Keratinocyte (primary cell): ENCODE data around the gene EME1. TPM values are rescaled to one million over a fixed set of nuclear protein-coding genes. Genes with fewer than 3 reads are reported as not detected.

Source experiments
- DNase-seq: peaks from one replicate; pipeline ENCODE4 v3.0.0-alpha.2; 2011; ENCODE audit warnings: low read depth, missing footprints, low spot score
- FAIRE-seq: peaks from 2 replicates; lab custom pipeline; 2011; peaks lifted over from hg19 to GRCh38; lab: Jason Lieb, UNC
- H2AFZ ChIP-seq: 2 replicates; pipeline ENCODE4 v1.6.0; 2012; ENCODE audit warnings: low read length, control low read depth, inconsistent platforms; ENCODE audit not compliant: control insufficient read depth
- H3K27ac ChIP-seq: 2 replicates; pipeline ENCODE4 v1.5.1; 2011; ENCODE audit warnings: low read length; ENCODE audit not compliant: control insufficient read depth, insufficient read depth
- H3K27me3 ChIP-seq: 3 replicates; pipeline ENCODE4 v1.6.0; 2011; ENCODE audit warnings: low read length; ENCODE audit not compliant: control insufficient read depth, insufficient read depth; ENCODE audit errors: extremely low read depth
- H3K36me3 ChIP-seq, 2 experiments: 2 replicates in 1 of 2; 3 replicates in 1 of 2; pipeline ENCODE4 v1.5.1; 2011; ENCODE audit warnings: low read length in 2 of 2, mild to moderate bottlenecking in 1 of 2; ENCODE audit not compliant: control insufficient read depth in 2 of 2, insufficient read depth in 2 of 2; ENCODE audit errors: extremely low read depth in 1 of 2
- H3K4me1 ChIP-seq: 3 replicates; pipeline ENCODE4 v1.5.1; 2011; ENCODE audit warnings: low read length; ENCODE audit not compliant: control insufficient read depth, insufficient read depth; ENCODE audit errors: extremely low read depth
- H3K4me2 ChIP-seq: 3 replicates; pipeline ENCODE4 v1.6.0; 2011; ENCODE audit warnings: low read depth, low read length; ENCODE audit not compliant: control insufficient read depth, insufficient read depth; ENCODE audit errors: extremely low read depth
- H3K4me3 ChIP-seq, 3 experiments: fragments of 200-600 bp in 1 of 3; sonication (generic) in 1 of 3; 2 replicates in 2 of 3; 3 replicates in 1 of 3; pipeline ENCODE4 v1.5.1; 2011 to 2016; ENCODE audit warnings: low read length in 3 of 3, mild to moderate bottlenecking in 3 of 3, control low read depth in 2 of 3, inconsistent platforms in 1 of 3, low read depth in 1 of 3, mixed read lengths in 1 of 3, mixed run types in 1 of 3, moderate library complexity in 1 of 3; ENCODE audit not compliant: control insufficient read depth in 2 of 3, insufficient read depth in 2 of 3; ENCODE audit errors: extremely low read depth in 1 of 3
- H3K79me2 ChIP-seq: 2 replicates; pipeline ENCODE4 v1.6.0; 2012; ENCODE audit warnings: low read length; ENCODE audit not compliant: control insufficient read depth, insufficient read depth
- H3K9ac ChIP-seq: 3 replicates; pipeline ENCODE4 v1.6.0; 2011; ENCODE audit warnings: low read length; ENCODE audit not compliant: control insufficient read depth, insufficient read depth; ENCODE audit errors: extremely low read depth
- H3K9me1 ChIP-seq: 3 replicates; pipeline ENCODE4 v1.6.0; 2011; ENCODE audit warnings: low read length; ENCODE audit not compliant: control insufficient read depth, insufficient read depth; ENCODE audit errors: extremely low read depth
- H3K9me3 ChIP-seq: 2 replicates; pipeline ENCODE4 v1.5.1; 2012; ENCODE audit warnings: low read depth, low read length; ENCODE audit not compliant: control insufficient read depth
- H4K20me1 ChIP-seq: 3 replicates; pipeline ENCODE4 v1.6.0; 2011; ENCODE audit warnings: low read length; ENCODE audit not compliant: control insufficient read depth, insufficient read depth; ENCODE audit errors: extremely low read depth
- CTCF ChIP-seq, 3 experiments: IDR thresholded peaks in 1 of 3; conservative IDR thresholded peaks in 1 of 3; optimal IDR thresholded peaks in 1 of 3; 2 replicates in 2 of 3; 3 replicates in 1 of 3; pipeline versions ENCODE3 to v1.5.1; 2011; ENCODE audit warnings: low read length in 3 of 3, mild to moderate bottlenecking in 3 of 3, moderate library complexity in 2 of 3, control low read depth in 1 of 3, inconsistent platforms in 1 of 3; ENCODE audit not compliant: insufficient read depth in 2 of 3; ENCODE audit errors: extremely low read depth in 1 of 3
- EZH2 ChIP-seq: IDR thresholded peaks from one replicate; pipeline ENCODE4 v1.6.1; 2012; ENCODE audit warnings: inconsistent platforms, mild to moderate bottlenecking, low read length, moderate library complexity
- dilution Hi-C: fragments of 300-500 bp; cut with MboI; formaldehyde crosslinking; loops from one replicate; pipeline ENCODE4 v1.7.0; 2020; ENCODE audit warnings: low sequenced_read_pairs; ENCODE audit not compliant: extremely low pct_ligation_motif_present
- polyA plus RNA-seq, 5 experiments: library from polyadenylated mRNA; depleted of rRNA in 3 of 5; stranded (reverse) in 3 of 5; stranded (forward) in 1 of 5; unstranded in 1 of 5; fragments of >200 nt; gene quantifications; 1 replicate in 1 of 5; 2 replicates in 3 of 5; 3 replicates in 1 of 5; pipeline versions ENCODE4 v1.2.1 to v1.2.3, GENCODE V29; 2011 to 2012; ENCODE audit warnings: missing spikeins in 2 of 5, low read depth in 1 of 5, low replicate concordance in 1 of 5

EME1 gene
- polyA plus RNA-seq, 1 donor (not counting 4 experiments of a cell fraction or from before 2014, with no cell fraction given) = 4.7 TPM

GRCh38 chr17:50424246-50424995, 51.4 kb downstream of the EME1 start:
- DNase-seq (no peak), FAIRE-seq (no peak)
- H3K27ac ChIP-seq = peak overlapping the region; percentile 21
- no peaks in the 10 kb centered on the region for H3K9me3 ChIP-seq
- H4K20me1 ChIP-seq = no peaks in the 10 kb centered on the region
- no peak for TF ChIP-seq CTCF (optimal IDR thresholded peaks at IDR 0.05 in 1 of 3, IDR thresholded peaks at IDR 0.05 in 1 of 3, conservative IDR thresholded peaks at IDR 0.05 in 1 of 3; ENCODE audit: extremely low read depth in 1 of 3, insufficient read depth in 2 of 3, low read length in 3 of 3)
- TF ChIP-seq EZH2 = no peak
- H2AFZ ChIP-seq = no peak overlapping the region
- peaks cover 17% of the 10 kb centered on the region for H3K79me2 ChIP-seq
- no peaks in the 10 kb centered on the region for H3K27me3 ChIP-seq
- H3K36me3 ChIP-seq = no peaks in the 10 kb centered on the region
- H3K4me3 ChIP-seq = no peak overlapping the region
- dilution Hi-C loops = no loop called here
- H3K9me1 ChIP-seq = no peaks in the 10 kb centered on the region
- H3K4me1 ChIP-seq = peaks cover 61% of the 10 kb centered on the region
- peak overlapping the region; percentile 57 for H3K4me2 ChIP-seq
- H3K9ac ChIP-seq = no peak overlapping the region

- dilution Hi-C loops = no loop called here
- H3K9me1 ChIP-seq = no peaks in the 10 kb centered on the region
- no peaks in the 10 kb centered on the region for H3K9me3 ChIP-seq
- peak overlapping the region; percentile 83 for H3K4me2 ChIP-seq
- H3K4me1 ChIP-seq = peaks cover 69% of the 10 kb centered on the region
- no peak for DNase-seq
- no peaks in the 10 kb centered on the region for H4K20me1 ChIP-seq
- no peak for FAIRE-seq
- TF ChIP-seq EZH2 = no peak
- H3K27me3 ChIP-seq = no peaks in the 10 kb centered on the region
- H2AFZ ChIP-seq = no peak overlapping the region
- H3K79me2 ChIP-seq = peaks cover 21% of the 10 kb centered on the region
- H3K4me3 ChIP-seq = peak overlapping the region in 2 of 3 experiments; percentile 64 to 67
- H3K36me3 ChIP-seq = no peaks in the 10 kb centered on the region
- no peak overlapping the region for H3K27ac ChIP-seq
- peak overlapping the region; percentile 54 for H3K9ac ChIP-seq
Measured at GRCh38 chr17:50424996-50425681, 52.1 kb downstream of the EME1 start.
